SHP77 (cell line): ENCODE data around the gene MUC5AC.
"Not testable (repeated sequence)": the region's sequence is repeated elsewhere in the genome, so short reads cannot be mapped to it uniquely, and the experiment has no call there.

ENCODE experiments used
- DNase-seq, 2 experiments: peaks; one replicate each; lab custom pipeline; 2025; lab: John Stamatoyannopoulos, UW

MUC5AC gene

GRCh38 chr11:1157645-1158591 lies at the start of gene MUC5AC:
MUC5AC (plus strand) TSS chr11:1157953; CDS start chr11:1158000, 47 bp downstream.
- DNase-seq, result peak in 1 of 2 experiments; percentile 7

GRCh38 chr11:1108246-1108900 lies 49.4 kb upstream of the MUC5AC start:
- DNase-seq, result no peak

GRCh38 chr11:1109101-1109917 lies 48.4 kb upstream of the MUC5AC start:
- no peak for DNase-seq

GRCh38 chr11:1109918-1110705 lies 47.6 kb upstream of the MUC5AC start:
- no peak for DNase-seq

GRCh38 chr11:1111545-1112212 lies 46.1 kb upstream of the MUC5AC start:
- DNase-seq, result no peak

GRCh38 chr11:1112351-1113191 lies 45.2 kb upstream of the MUC5AC start:
- no peak for DNase-seq

GRCh38 chr11:1113405-1114201 lies 44.1 kb upstream of the MUC5AC start:
- no peak for DNase-seq

GRCh38 chr11:1115292-1115691 lies 42.5 kb upstream of the MUC5AC start:
- not testable (repeated sequence) for DNase-seq

GRCh38 chr11:1116104-1116503 lies 41.6 kb upstream of the MUC5AC start:
- no peak for DNase-seq

- DNase-seq, result no peak
Measured at GRCh38 chr11:1116666-1117390, 40.9 kb upstream of the MUC5AC start.

- DNase-seq, result no peak
Measured at GRCh38 chr11:1117992-1118391, 39.8 kb upstream of the MUC5AC start.

- no peak for DNase-seq
Measured at GRCh38 chr11:1118755-1119603, 38.8 kb upstream of the MUC5AC start.

- no peak for DNase-seq
Measured at GRCh38 chr11:1119604-1120146, 38.1 kb upstream of the MUC5AC start.

- no peak for DNase-seq
Measured at GRCh38 chr11:1120532-1121330, 37.0 kb upstream of the MUC5AC start.

GRCh38 chr11:1121331-1121812 lies 36.4 kb upstream of the MUC5AC start:
- no peak for DNase-seq
